AML-193 (cell line): Measurements from ENCODE around the gene ARHGEF16.

Experiments
- DNase-seq, 2 experiments: peaks; one replicate each; lab custom pipeline; 2025; lab: John Stamatoyannopoulos, UW

The ARHGEF16 gene

GRCh38 chr1:3468236-3469103, 14.0 kb downstream of the ARHGEF16 start:
- no peak for DNase-seq

GRCh38 chr1:3469104-3469848, 14.8 kb downstream of the ARHGEF16 start:
- no peak for DNase-seq

- no peak for DNase-seq
Observed at GRCh38 chr1:3469849-3470649, 15.6 kb downstream of the ARHGEF16 start.

DNA sequence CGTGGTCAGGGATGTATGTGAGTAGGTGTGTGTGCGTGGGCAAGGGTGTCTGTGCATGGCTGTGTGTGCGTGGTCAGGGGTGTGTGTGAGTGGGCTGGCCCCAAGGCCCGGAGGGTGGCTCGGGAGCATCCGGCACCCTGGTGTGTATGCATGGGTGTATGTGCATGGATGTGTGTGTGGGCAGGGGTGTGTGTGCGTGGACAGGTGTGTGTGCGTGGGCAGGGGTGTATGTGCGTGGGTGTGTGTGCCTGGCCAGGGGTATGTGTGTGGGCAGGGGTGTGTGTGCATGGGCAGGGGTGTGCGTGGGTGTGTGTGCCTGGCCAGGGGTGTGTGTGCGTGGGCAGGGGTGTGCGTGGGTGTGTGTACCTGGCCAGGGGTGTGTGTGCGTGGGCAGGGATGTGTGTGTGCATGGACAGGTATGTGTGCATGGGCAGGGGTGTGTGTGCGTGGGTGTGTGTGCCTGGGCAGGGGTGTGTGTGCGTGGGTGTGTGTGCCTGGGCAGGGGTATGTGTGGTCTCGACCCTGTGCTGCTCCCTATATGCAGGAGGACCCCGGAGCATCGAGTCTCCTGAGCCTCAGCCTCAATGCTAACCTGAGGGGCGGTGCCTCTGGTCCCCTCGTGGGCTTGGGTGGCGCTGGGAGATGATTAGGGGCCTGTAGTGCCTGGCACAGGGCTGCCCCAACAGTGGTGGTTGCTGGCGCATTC, 16.3 kb downstream of the ARHGEF16 start:
- no peak for DNase-seq

DNA sequence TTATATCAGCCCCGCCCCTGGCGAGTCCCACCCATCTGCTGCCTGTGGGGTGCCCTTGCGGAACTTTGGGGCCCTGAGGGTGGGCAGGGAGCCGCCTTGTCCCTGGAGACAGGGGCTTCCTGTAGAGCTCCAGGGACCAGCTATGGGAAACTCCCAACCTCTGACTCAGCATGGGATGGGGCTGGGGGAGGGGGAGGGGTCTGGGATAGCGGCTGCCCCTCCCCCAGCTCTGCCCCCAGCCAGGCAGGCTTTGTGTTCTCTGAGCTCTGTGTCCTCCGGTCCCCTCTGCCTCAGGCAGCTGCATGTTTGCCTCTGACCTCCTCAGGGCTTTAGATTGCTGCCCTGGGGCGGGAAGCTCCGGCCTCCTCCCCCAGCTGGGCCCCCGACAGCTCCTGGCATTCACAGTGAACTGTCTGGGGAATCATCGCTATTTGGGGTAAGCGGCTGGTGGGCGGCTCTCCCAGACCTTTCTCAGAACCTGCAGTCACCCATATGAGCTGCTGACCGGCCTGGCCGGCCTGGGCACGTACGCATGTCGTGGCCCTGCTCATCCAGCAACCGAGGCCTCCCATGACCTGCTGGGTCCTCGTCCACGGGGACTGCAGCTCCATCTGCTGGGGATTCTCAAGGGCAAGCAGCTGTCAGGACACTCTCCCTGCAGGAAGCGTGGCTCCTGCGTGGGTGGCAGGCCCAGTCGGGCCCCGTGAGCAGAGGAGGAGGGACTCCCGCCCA, 17.1 kb downstream of the ARHGEF16 start:
- DNase-seq: no peak

- DNase-seq: no peak
Observed at GRCh38 chr1:3472088-3472850, 17.8 kb downstream of the ARHGEF16 start.

GRCh38 chr1:3472906-3473305, 18.4 kb downstream of the ARHGEF16 start:
- no peak for DNase-seq

DNA sequence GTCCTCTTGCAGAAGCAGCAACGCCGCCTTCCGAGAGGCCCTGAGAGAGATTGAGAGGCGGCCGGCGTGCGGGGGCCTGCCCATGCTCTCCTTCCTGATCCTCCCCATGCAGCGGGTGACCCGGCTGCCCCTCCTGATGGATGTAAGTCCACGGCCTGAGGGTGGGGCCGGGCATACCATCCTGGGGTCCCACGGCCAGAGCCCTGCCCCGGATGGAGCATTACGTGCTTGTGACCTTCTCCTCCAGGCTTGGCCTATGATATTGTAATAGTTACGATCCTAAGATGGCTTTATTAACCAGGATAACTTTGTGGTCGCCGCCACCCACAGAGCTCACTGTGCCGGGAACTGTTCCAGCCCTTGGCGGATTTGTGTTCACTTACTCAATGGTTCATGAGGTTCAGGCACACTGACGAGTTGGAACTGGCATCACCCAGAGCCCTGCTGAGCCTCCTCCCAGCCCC, 18.9 kb downstream of the ARHGEF16 start:
- DNase-seq: no peak

- DNase-seq: no peak
Observed at GRCh38 chr1:3474016-3474415, 19.6 kb downstream of the ARHGEF16 start.

- DNase-seq: no peak
Observed at GRCh38 chr1:3474421-3474820, 20.0 kb downstream of the ARHGEF16 start.

- no peak for DNase-seq
Observed at GRCh38 chr1:3475839-3476573, 21.5 kb downstream of the ARHGEF16 start.

DNA sequence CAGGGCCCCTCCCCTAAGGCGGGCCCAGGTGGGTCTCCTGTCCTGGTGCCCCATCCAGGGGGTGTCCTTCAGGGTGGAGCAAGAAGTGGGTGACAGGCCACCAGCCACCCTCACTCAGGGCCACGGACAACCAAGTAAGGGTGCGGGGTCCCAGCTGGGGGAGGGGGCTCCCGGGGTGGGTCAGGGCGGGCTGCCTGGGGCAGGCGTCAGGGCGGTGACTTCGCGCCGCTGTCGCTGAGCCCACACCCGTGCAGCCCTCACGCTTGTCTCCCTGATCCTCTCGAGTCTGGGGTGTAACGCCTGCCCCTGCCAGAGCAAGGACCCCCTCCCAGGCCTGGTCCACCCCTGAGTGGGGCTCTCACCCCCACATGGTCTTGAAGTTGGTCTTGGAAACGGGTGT, 22.2 kb downstream of the ARHGEF16 start:
- no peak for DNase-seq

- DNase-seq: no peak
Observed at GRCh38 chr1:3477241-3477995, 23.0 kb downstream of the ARHGEF16 start.

DNA sequence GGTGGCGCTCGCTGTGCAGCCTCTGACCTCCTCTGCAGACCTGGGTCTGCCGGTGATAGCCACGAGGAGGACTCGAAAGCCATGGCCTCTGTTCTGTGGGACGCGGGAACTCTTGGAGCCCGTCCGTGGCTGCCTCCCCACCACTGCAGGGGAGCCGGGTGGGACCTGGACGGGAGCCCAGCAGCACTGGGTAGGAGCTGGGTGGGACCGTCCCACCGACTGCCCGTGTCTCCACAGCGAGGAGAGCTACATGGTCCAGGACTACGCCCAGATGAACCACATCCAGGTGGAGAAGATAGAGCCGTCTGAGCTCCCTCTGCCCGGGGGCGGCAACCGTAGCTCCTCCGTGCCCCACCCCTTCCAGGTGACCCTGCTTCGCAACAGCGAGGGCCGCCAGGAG, 23.7 kb downstream of the ARHGEF16 start:
- DNase-seq: no peak

GRCh38 chr1:3479511-3480368, 25.3 kb downstream of the ARHGEF16 start:
- DNase-seq: no peak

- no peak for DNase-seq
Observed at GRCh38 chr1:3480369-3480719, 25.9 kb downstream of the ARHGEF16 start.

DNA sequence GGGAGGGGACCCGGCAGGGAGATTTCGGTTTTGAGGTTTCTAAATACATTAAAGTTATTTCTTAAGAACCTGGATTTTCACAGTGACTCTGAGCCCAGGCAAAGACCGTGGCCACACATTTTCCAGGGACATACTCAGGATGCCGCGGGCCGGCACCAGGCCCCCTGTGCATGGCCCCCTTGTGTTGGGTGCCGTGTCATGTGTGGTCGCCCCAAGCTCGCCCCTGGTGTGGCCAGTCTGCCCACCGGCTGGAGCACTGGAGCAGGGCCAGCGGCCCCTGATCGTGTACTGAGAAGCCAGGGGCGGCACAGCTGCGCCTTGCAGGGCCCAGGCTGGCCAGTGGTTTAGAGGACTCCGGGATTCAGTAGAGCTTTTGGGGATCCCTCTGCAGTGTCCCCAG, 26.6 kb downstream of the ARHGEF16 start:
- no peak for DNase-seq

DNA sequence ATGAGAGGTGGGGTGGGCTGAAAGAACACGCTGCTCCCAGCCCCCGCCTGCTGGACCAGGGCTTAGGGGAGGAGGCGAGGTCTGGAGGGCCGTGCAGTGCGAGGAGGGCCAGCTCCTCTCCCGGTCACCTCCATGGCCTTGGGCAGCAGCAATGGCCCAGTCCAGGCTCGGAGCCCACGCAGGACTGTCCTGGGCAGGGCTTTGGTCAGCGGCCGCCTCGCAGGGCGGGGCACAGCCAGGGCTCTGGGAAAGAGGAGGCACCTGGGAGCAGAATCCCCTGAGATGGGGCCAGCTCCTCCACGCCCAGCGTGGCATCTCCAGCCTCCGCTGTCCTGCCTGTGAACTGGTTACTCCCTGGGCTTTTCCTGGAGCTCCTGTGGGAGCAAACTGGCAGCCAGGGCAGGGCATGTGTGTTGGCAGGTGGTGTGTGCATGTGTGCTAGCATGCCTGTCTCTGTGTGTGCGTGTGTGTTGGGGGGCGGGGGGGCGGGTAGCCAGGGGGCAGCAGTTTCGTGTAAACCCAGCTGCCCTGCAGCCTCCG, 27.4 kb downstream of the ARHGEF16 start:
- DNase-seq: no peak
